Immature natural killer cell (primary cell): ENCODE results near the gene TNS3. TPM values are rescaled to one million over a fixed set of nuclear protein-coding genes. Genes with fewer than 3 reads are reported as not detected.

ENCODE experiments used
- DNase-seq, 3 donors: peaks; one replicate each; pipeline ENCODE4 v3.0.0; 2022; ENCODE audit warnings: mixed read lengths in 1 of 3
- H3K27ac Mint-ChIP-seq, 6 donors: one replicate each; pipeline ENCODE4 v1.8.0; 2020; ENCODE audit warnings: mixed read lengths in 6 of 6, mild to moderate bottlenecking in 5 of 6, inconsistent platforms in 4 of 6, moderate library complexity in 3 of 6
- H3K27me3 Mint-ChIP-seq, 3 donors: one replicate each; pipeline ENCODE4 v1.8.0; 2020 to 2021; ENCODE audit warnings: low read depth in 3 of 3, mild to moderate bottlenecking in 3 of 3, mixed read lengths in 3 of 3, moderate library complexity in 3 of 3, inconsistent platforms in 1 of 3
- H3K36me3 Mint-ChIP-seq, 3 donors: one replicate each; pipeline ENCODE4 v1.8.0; 2020; ENCODE audit warnings: mixed read lengths in 3 of 3, inconsistent platforms in 2 of 3, mild to moderate bottlenecking in 2 of 3
- H3K4me1 Mint-ChIP-seq, 2 donors: one replicate each; pipeline ENCODE4 v1.8.0; 2020; ENCODE audit warnings: inconsistent platforms in 2 of 2, mild to moderate bottlenecking in 2 of 2, mixed read lengths in 2 of 2, moderate library complexity in 1 of 2
- H3K4me3 Mint-ChIP-seq, 5 donors: one replicate each; pipeline ENCODE4 v1.8.0; 2020; ENCODE audit warnings: mild to moderate bottlenecking in 5 of 5, mixed read lengths in 5 of 5, inconsistent platforms in 3 of 5, moderate library complexity in 3 of 5
- H3K9me3 Mint-ChIP-seq, 6 donors: one replicate each; pipeline ENCODE4 v1.8.0; 2020; ENCODE audit warnings: mild to moderate bottlenecking in 6 of 6, mixed read lengths in 6 of 6, inconsistent platforms in 4 of 6, moderate library complexity in 3 of 6
- polyA plus RNA-seq, 3 donors: library from polyadenylated mRNA; unstranded; fragments of 300-500 nt; fragmentation: Illumina TruSeq; gene quantifications; one replicate each; pipeline ENCODE4 v1.2.3, GENCODE V29; 2021

The TNS3 gene
- polyA plus RNA-seq, 3 donors from 2014 or later: 0.19 TPM; not detected in 2

- Mint-ChIP-seq H3K9me3 (no peaks in the 10 kb centered on the region), H3K27ac (no peak overlapping the region), H3K4me1 (no peaks in the 10 kb centered on the region), H3K4me3 (no peak overlapping the region), H3K27me3 (peaks cover 2 to 9% (median 3%) of the 10 kb centered on the region in 3 donors), H3K36me3 (no peaks in the 10 kb centered on the region)
- no peak for DNase-seq
Observed at GRCh38 chr7:47389171-47389922, 192.6 kb downstream of the TNS3 start.

- Mint-ChIP-seq H3K4me3 (no peak overlapping the region), H3K27ac (no peak overlapping the region), H3K27me3 (peaks cover 1 to 9% (median 2%) of the 10 kb centered on the region in 3 donors), H3K36me3 (no peaks in the 10 kb centered on the region), H3K9me3 (no peaks in the 10 kb centered on the region), H3K4me1 (no peaks in the 10 kb centered on the region)
- no peak for DNase-seq
Observed at GRCh38 chr7:47387506-47387905, 194.4 kb downstream of the TNS3 start.

- Mint-ChIP-seq H3K9me3 (no peaks in the 10 kb centered on the region), H3K4me3 (no peak overlapping the region), H3K36me3 (no peaks in the 10 kb centered on the region), H3K27me3 (peaks cover 1 to 9% (median 2%) of the 10 kb centered on the region in 3 donors), H3K27ac (no peak overlapping the region), H3K4me1 (no peaks in the 10 kb centered on the region)
- DNase-seq: no peak
Observed at GRCh38 chr7:47386273-47386835, 195.6 kb downstream of the TNS3 start.

GRCh38 chr7:47385536-47386125, 196.3 kb downstream of the TNS3 start:
- H3K36me3 Mint-ChIP-seq: no peaks in the 10 kb centered on the region

GRCh38 chr7:47384755-47385535, 197.0 kb downstream of the TNS3 start:
- H3K4me1 Mint-ChIP-seq: no peaks in the 10 kb centered on the region
- H3K9me3 Mint-ChIP-seq: no peaks in the 10 kb centered on the region
- H3K36me3 Mint-ChIP-seq: no peaks in the 10 kb centered on the region
- H3K4me3 Mint-ChIP-seq: no peak overlapping the region
- no peak for DNase-seq
- peaks cover 1 to 4% (median 2%) of the 10 kb centered on the region in 3 donors for H3K27me3 Mint-ChIP-seq
- no peak overlapping the region for H3K27ac Mint-ChIP-seq

More at GRCh38 chr7:47385536-47386125, 196.3 kb downstream of the TNS3 start:
- Mint-ChIP-seq H3K9me3 (no peaks in the 10 kb centered on the region), H3K4me3 (no peak overlapping the region), H3K4me1 (no peaks in the 10 kb centered on the region), H3K27ac (no peak overlapping the region), H3K27me3 (peaks cover 1 to 4% (median 2%) of the 10 kb centered on the region in 3 donors)
- no peak for DNase-seq

- Mint-ChIP-seq H3K27me3 (peaks cover 1 to 4% (median 2%) of the 10 kb centered on the region in 3 donors), H3K9me3 (no peaks in the 10 kb centered on the region), H3K36me3 (no peaks in the 10 kb centered on the region), H3K4me1 (no peaks in the 10 kb centered on the region), H3K4me3 (no peak overlapping the region), H3K27ac (no peak overlapping the region)
- no peak for DNase-seq
Observed at GRCh38 chr7:47383696-47384445, 198.0 kb downstream of the TNS3 start.

- Mint-ChIP-seq H3K36me3 (no peaks in the 10 kb centered on the region), H3K4me1 (no peaks in the 10 kb centered on the region), H3K9me3 (no peaks in the 10 kb centered on the region), H3K27me3 (peaks cover 1 to 4% (median 2%) of the 10 kb centered on the region in 3 donors), H3K27ac (no peak overlapping the region), H3K4me3 (no peak overlapping the region)
- DNase-seq: no peak
Observed at GRCh38 chr7:47383072-47383471, 198.8 kb downstream of the TNS3 start.

GRCh38 chr7:47382200-47382599, 199.7 kb downstream of the TNS3 start:
- H3K9me3 Mint-ChIP-seq: no peaks in the 10 kb centered on the region

GRCh38 chr7:47381134-47381495, 200.8 kb downstream of the TNS3 start:
- Mint-ChIP-seq H3K4me3 (no peak overlapping the region), H3K36me3 (no peaks in the 10 kb centered on the region), H3K27me3 (peaks cover 0 to 4% (median 0%) of the 10 kb centered on the region in 3 donors), H3K27ac (no peak overlapping the region), H3K4me1 (no peaks in the 10 kb centered on the region), H3K9me3 (no peaks in the 10 kb centered on the region)
- DNase-seq: no peak

More at GRCh38 chr7:47382200-47382599, 199.7 kb downstream of the TNS3 start:
- Mint-ChIP-seq H3K4me3 (no peak overlapping the region), H3K4me1 (no peaks in the 10 kb centered on the region), H3K27ac (no peak overlapping the region), H3K36me3 (no peaks in the 10 kb centered on the region), H3K27me3 (peaks cover 0 to 4% (median 2%) of the 10 kb centered on the region in 3 donors)
- DNase-seq: no peak

GRCh38 chr7:47380325-47381133, 201.4 kb downstream of the TNS3 start:
- no peak overlapping the region for H3K27ac Mint-ChIP-seq
- no peak overlapping the region for H3K4me3 Mint-ChIP-seq
- H3K27me3 Mint-ChIP-seq: peaks cover 0 to 4% (median 0%) of the 10 kb centered on the region in 3 donors

GRCh38 chr7:47379629-47380324, 202.1 kb downstream of the TNS3 start:
- Mint-ChIP-seq H3K36me3 (no peaks in the 10 kb centered on the region), H3K27ac (no peak overlapping the region), H3K27me3 (peaks cover 0 to 5% (median 0%) of the 10 kb centered on the region in 3 donors), H3K4me1 (no peaks in the 10 kb centered on the region), H3K4me3 (no peak overlapping the region), H3K9me3 (no peaks in the 10 kb centered on the region)
- no peak for DNase-seq

More at GRCh38 chr7:47380325-47381133, 201.4 kb downstream of the TNS3 start:
- no peak for DNase-seq
- Mint-ChIP-seq H3K36me3 (no peaks in the 10 kb centered on the region), H3K9me3 (no peaks in the 10 kb centered on the region), H3K4me1 (no peaks in the 10 kb centered on the region)

- Mint-ChIP-seq H3K4me1 (no peaks in the 10 kb centered on the region), H3K27me3 (peaks cover 0 to 3% (median 0%) of the 10 kb centered on the region in 3 donors), H3K36me3 (no peaks in the 10 kb centered on the region), H3K9me3 (no peaks in the 10 kb centered on the region), H3K27ac (no peak overlapping the region), H3K4me3 (no peak overlapping the region)
- DNase-seq: no peak
Observed at GRCh38 chr7:47378728-47379395, 203.0 kb downstream of the TNS3 start.
